ENCODE results near the gene CXADR.
A peak's percentile ranks its signal among the peaks of the same experiment; 100 is the strongest.

CXADR gene

GRCh38 chr21:17538576-17538975 lies 25.7 kb downstream of the CXADR start:
- Histone ChIP-seq H3K27ac (peak overlapping the region in 5 of 21 experiments; percentile 1 to 57 (median 34)), H3K4me3 (no peak overlapping the region)

- no peak overlapping the region for H3K4me3 ChIP-seq
- peak overlapping the region in 5 of 21 experiments; percentile 1 to 57 (median 34) for H3K27ac ChIP-seq
Observed at GRCh38 chr21:17539323-17539722, 26.5 kb downstream of the CXADR start.

GRCh38 chr21:17539743-17540341 lies 27.0 kb downstream of the CXADR start:
- no peak overlapping the region for H3K4me3 ChIP-seq
- H3K27ac ChIP-seq, result peak overlapping the region in 3 of 21 experiments; percentile 1 to 34 (median 15)

- H3K4me3 ChIP-seq, result no peak overlapping the region
- H3K27ac ChIP-seq, result no peak overlapping the region
Observed at GRCh38 chr21:17540530-17540929, 27.7 kb downstream of the CXADR start.

- Histone ChIP-seq H3K27ac (peak overlapping the region in 1 of 21 experiments; percentile 1), H3K4me3 (no peak overlapping the region)
Observed at GRCh38 chr21:17542371-17543011, 29.6 kb downstream of the CXADR start.

- Histone ChIP-seq H3K4me3 (no peak overlapping the region), H3K27ac (no peak overlapping the region)
Observed at GRCh38 chr21:17545007-17545406, 32.2 kb downstream of the CXADR start.

GRCh38 chr21:17548262-17548661 lies 35.4 kb downstream of the CXADR start:
- no peak overlapping the region for H3K27ac ChIP-seq
- H3K4me3 ChIP-seq, result no peak overlapping the region

GRCh38 chr21:17550671-17551308 lies 37.9 kb downstream of the CXADR start:
- H3K27ac ChIP-seq, result no peak overlapping the region
- H3K4me3 ChIP-seq, result no peak overlapping the region

GRCh38 chr21:17552410-17552809 lies 39.6 kb downstream of the CXADR start:
- no peak overlapping the region for H3K27ac ChIP-seq
- H3K4me3 ChIP-seq, result no peak overlapping the region

GRCh38 chr21:17554120-17554519 lies 41.3 kb downstream of the CXADR start:
- Histone ChIP-seq H3K27ac (no peak overlapping the region), H3K4me3 (no peak overlapping the region)

GRCh38 chr21:17554679-17555465 lies 42.0 kb downstream of the CXADR start:
- H3K4me3 ChIP-seq, result no peak overlapping the region
- H3K27ac ChIP-seq, result no peak overlapping the region

- H3K27ac ChIP-seq, result no peak overlapping the region
- H3K4me3 ChIP-seq, result no peak overlapping the region
Observed at GRCh38 chr21:17560377-17561025, 47.7 kb downstream of the CXADR start.

- H3K27ac ChIP-seq, result no peak overlapping the region
Observed at GRCh38 chr21:17570786-17571185, 57.9 kb downstream of the CXADR start.

GRCh38 chr21:17572431-17572830 lies 59.6 kb downstream of the CXADR start:
- no peak overlapping the region for H3K4me3 ChIP-seq
- no peak overlapping the region for H3K27ac ChIP-seq

More at GRCh38 chr21:17570786-17571185, 57.9 kb downstream of the CXADR start:
- no peak overlapping the region for H3K4me3 ChIP-seq

GRCh38 chr21:17575076-17575475 lies 62.2 kb downstream of the CXADR start:
- no peak overlapping the region for H3K4me3 ChIP-seq
- no peak overlapping the region for H3K27ac ChIP-seq

- H3K27ac ChIP-seq, result no peak overlapping the region
- H3K4me3 ChIP-seq, result no peak overlapping the region
Observed at GRCh38 chr21:17576080-17576835, 63.4 kb downstream of the CXADR start.

- no peak overlapping the region for H3K4me3 ChIP-seq
- no peak overlapping the region for H3K27ac ChIP-seq
Observed at GRCh38 chr21:17577701-17578100, 64.9 kb downstream of the CXADR start.

GRCh38 chr21:17578162-17578561 lies 65.3 kb downstream of the CXADR start:
- H3K27ac ChIP-seq, result no peak overlapping the region
- H3K4me3 ChIP-seq, result no peak overlapping the region

GRCh38 chr21:17578876-17579275 lies 66.0 kb downstream of the CXADR start:
- Histone ChIP-seq H3K4me3 (no peak overlapping the region), H3K27ac (no peak overlapping the region)

Data from skin epidermis (tissue), 12 donors.